NCI-H526 treated with DMSO at 0.1 percent for 48 hours (cell line): ENCODE measurements around the gene NME3.

ENCODE experiments used
- DNase-seq: peaks from one replicate; lab custom pipeline; 2025; lab: John Stamatoyannopoulos, UW

Gene NME3

DNA sequence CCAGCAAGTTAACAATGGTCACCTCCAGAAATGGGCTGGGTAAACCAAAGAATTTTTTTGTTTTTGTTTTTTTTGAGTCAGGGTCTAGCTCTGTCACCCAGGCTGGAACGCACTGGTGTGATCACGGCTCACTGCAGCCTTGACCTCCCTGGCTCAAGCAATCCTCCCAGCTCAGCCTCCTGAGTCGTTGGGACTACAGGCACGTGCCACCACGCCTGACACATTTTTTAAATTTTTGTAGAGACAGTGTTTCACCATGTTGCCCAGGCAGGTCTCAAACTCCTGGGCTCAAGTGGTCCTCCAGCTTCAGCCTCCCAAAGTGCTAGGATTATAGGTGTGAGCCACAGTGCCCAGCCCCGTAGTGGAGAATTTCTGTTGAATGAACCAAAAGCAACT lies 9.3 kb upstream of the NME3 start:
- no peak for DNase-seq

- no peak for DNase-seq
Measured at GRCh38 chr16:1779741-1780676, 8.7 kb upstream of the NME3 start.

DNA sequence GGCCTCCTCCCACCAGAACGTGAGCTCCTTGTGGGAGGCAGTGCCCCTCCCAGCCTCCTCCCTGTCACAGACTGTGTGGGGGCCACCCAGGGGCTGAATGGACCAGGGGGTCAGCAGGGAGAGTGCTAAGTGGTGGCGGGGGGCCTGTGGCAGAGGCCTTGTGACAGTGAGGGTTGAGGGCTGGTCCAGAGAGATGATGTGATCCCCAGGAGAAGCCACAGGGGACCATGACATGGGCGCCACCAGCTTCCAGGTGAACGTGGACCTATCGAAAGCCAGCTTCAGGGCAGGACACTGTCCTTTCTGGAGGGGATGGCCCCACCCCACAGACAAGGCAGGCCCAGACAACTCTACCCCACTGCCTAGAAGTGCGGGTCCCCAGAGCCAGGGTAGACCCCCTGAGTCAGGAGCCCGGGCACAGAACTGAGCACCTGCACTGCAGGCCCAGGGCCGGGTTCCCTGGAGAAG lies 7.9 kb upstream of the NME3 start:
- DNase-seq: no peak

DNA sequence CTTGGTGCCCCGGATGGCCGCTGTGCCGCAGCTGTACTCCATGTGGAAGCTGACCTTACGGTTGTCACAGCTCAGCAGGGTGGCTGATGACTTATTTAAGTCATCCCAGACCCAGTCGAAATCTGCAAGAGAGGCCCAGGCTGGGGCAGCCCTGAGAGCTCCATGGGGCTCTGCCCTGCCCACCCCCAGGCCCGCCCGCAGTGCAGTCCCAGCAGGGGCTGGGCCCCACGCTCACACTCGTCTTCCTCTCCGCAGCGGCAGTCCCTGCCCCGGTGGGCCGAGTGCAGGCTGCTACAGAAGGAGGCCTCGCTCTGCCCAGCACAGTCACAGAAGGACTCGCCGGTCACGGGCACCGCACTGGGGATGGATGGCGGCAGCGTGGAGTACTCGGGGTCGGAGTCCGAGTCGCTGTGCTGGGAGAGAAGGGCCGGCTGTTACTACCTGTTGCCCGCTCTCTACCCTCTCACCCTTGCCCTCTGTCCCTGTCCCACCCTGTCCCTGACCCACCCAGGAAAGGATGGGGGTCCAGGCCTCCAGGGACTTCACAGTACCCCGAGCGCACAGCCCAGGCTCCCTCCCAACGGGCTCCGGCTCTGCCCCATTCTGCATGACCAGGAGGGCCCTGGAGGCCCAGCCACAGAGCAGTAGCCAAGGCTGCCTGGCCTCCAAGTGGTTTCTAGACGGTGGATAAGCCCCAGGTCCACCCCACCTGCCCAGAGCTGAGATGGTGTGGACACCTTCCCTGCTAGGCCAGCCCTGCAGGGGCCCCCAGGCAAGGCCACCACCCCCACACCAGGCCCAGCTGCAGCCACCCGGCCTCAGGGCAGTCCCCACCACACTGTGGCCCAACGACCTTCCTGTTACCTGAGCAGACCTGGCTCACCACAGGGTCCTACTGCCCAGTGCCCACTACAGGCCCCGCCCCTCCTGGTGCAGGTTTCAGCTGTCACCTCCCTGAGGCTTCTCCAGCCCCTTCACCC lies 7.1 kb upstream of the NME3 start:
- DNase-seq: no peak

DNA sequence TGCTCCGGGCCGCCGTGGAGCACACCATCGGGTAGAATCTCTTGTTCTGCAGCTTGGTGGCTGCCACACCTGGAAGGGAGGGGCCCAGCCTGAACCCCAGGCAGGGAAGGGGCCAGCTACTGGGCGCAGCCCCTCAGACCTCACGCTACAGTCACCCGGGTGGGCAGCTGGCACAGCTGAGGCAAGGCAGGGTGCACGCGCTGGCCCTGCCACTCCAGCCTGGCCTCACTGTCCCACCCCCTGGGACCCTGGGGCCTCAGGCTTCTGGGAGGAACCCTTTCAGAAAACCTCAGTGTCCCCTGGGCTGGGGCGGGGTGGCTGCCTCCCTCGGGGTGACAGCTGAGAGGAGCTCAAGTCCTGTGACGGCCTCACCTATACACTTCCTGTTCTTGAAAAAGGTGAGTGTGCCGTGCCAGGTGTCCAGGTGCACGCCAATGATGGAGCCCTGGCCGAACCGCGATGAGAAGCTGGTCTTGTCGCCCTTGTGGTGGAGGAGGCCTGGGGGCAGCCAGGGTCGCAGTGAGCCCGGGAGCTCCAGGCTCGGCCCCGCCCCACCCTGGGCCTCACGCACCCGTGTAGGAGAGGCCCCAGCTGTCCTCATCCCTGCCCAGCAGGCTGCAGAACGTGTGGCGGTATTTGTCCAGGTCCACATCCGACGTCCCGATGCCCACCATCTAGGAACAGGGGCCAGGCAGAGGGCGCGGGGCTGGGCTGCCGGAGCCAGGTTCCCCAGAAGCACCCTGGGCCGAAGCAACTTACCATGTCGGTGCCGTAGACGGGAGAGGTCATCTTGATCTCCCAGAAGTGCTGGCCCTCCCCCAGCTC lies 6.2 kb upstream of the NME3 start:
- DNase-seq: no peak

GRCh38 chr16:1776991-1777374 lies 5.6 kb upstream of the NME3 start:
- DNase-seq: no peak

DNA sequence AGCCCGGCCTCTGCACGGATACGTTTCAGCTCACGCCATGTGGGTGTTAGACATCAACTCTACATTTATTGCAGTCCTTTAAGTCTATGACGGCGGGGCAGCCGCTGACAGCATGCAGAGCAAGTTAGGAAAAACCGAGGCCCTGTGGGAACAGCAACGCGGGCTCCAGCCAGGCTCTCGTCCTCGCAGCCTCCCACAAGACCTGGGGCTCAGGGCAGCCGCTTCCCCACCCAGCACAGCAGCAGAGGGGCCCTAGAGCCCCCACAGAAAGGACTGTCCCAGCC lies 5.3 kb upstream of the NME3 start:
- DNase-seq: no peak

GRCh38 chr16:1775846-1776671 lies 4.7 kb upstream of the NME3 start:
- DNase-seq: no peak

GRCh38 chr16:1775006-1775845 lies 3.9 kb upstream of the NME3 start:
- no peak for DNase-seq

- no peak for DNase-seq
Measured at GRCh38 chr16:1774448-1774780, 3.1 kb upstream of the NME3 start.

GRCh38 chr16:1773703-1774447 lies 2.5 kb upstream of the NME3 start:
- DNase-seq: no peak

GRCh38 chr16:1772908-1773702 lies 1.8 kb upstream of the NME3 start, which contains the start of gene MRPS34:
Gene MRPS34, minus strand, starts transcription at chr16:1773134. Its CDS starts 15 bp downstream, at chr16:1773119.
- DNase-seq: peak; percentile 60

GRCh38 chr16:1772362-1772907 lies 1.1 kb upstream of the NME3 start, which contains the start of gene EME2:
Gene EME2, plus strand, starts transcription at chr16:1772810. Its CDS starts 418 bp downstream, at chr16:1773228.
- DNase-seq: no peak

DNA sequence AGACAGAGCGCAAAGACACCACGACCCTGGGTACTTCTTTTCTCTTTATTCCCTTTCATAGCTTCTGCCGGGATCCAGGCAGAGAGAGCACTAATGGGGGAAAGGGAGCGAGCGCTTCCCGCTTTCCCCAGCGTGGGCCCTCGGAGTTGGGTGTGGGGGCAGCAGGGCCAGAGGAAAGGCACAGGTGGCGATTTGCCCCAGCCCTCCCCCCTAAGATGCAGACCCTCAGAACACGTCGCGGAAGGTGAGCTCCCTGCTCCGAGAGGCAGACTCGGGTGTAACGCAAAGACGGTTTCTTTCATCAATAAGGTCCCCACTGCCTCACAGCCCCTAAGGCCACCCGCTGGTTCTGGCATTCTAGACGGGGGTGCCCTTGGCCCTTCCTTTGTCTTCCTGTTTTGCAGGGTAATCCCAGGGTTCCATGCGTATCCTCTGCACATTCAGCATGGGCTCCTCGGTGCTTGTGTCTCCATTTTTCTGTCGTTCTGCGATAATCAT lies 570 bp upstream of the NME3 start:
- no peak for DNase-seq

DNA sequence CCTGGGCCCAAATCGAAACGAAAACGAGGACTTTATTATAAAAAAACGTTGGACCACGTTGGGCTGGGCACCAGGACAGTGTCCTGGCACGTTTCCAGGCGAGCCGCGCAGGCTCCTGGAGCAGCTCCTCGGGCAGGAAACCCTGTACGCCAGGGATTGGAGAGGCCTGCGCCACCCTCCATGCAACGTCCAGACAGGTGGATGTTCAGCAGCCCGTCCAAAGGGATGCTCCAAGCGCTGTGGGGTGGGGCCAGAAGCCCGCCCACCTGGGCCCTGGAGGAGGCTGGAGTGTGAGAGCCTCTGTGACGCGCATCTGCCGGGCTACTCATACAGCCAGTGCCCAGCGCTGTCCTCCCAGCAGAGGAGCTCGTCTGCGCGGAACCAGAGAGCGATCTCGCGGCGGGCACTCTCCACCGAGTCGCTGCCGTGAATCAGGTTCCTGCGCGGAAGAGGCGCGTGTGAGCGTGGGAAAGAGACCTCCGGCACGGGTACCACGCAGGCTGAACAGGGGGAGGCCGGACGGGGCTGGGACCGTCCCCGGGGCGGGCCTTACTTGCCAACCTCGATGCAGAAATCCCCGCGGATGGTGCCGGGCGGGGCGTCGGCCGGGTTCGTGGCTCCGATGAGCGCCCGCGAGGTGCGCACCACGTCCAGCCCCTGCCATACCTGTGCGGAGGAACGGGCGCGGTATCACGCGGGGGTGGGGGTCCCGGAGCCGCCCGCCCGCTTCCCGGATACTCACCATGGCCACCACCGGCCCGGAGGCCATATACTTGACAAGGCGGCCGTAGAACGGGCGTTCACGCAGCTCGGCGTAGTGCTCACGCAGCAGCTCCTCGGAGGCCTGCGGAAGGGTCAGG lies 785 bp downstream of the NME3 start:
- peak; percentile 61 for DNase-seq

DNA sequence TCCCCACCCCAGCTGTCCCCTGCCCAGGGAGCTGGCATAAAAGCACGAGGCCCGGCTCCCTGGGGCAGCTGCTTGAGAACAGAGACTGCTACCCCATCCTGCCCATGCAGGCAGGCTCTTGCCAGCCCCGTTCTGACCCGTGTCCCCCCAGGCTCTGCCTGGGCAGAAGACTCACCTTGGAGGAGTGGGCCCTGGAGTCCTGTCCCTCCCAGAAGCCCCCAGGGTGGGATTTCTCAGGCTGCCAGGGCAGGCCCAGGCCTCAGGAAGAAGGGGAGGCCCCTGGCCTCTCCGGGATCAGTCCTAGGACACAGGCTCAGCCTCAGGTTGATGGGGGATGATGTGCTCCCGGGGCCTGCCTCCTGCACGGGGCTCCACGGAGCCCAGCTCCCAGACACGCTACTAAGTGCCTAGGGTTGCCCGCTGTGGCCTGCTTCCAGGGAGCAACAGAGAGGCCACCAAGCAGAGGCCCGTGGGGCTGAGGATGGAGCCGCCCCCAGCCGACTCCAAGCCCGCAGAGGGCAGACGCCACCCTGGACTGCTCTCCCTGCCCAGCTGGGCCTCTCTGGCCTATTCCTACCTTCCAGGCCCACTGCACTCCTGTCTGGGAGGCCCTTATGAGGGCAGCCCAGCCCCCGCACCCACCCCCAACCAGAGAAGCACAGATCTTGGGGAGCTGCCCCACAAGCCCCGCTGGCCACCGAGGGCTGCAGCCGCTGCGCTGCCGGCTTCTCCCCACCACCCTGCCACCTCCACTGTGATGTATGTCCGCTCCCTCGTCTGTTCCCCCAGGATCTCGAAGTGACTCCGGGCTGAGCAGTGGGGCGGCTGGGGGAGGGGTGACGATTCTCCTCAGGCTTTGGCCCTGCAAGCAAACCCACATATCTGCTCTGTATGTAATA lies 1.7 kb downstream of the NME3 start:
- DNase-seq: no peak
